ENCODE results near the gene SELENOM. TPM values are rescaled to one million over a fixed set of nuclear protein-coding genes. Genes with fewer than 3 reads are reported as not detected.

Gene SELENOM
- total RNA-seq, 8 experiments from 2014 or later: 17.1 to 366 (median 42.5) TPM

Other genes starting within 250 kb of the SELENOM start
- gene MORC2, start 138.8 kb downstream of the SELENOM start, total RNA-seq: 10 to 100 TPM; 17.5 to 38.5 (median 28.3) TPM
- gene TUG1, start 138.3 kb downstream of the SELENOM start, total RNA-seq: 10 to 100 TPM; 50.0 to 98.1 (median 76.4) TPM
- gene SMTN, start 26.2 kb downstream of the SELENOM start, total RNA-seq: 10 to 100 TPM in 4 of 8 experiments, 1 to 10 TPM in 4; 3.2 to 16.9 (median 9.9) TPM
- 1 to 10 TPM; 1.2 to 6.0 (median 3.6) TPM for gene INPP5J, start 15.4 kb upstream of the SELENOM start, total RNA-seq
- under 1 TPM; 0.05 to 0.90 (median 0.29) TPM for gene PLA2G3, start 32.9 kb upstream of the SELENOM start, total RNA-seq
- gene RNF185, start 52.6 kb upstream of the SELENOM start, total RNA-seq: 10 to 100 TPM; 15.9 to 34.7 (median 18.1) TPM
- gene LIMK2, start 104.7 kb upstream of the SELENOM start, total RNA-seq: 10 to 100 TPM; 10.1 to 58.5 (median 26.3) TPM
- 10 to 100 TPM in 1 of 8 experiments, 1 to 10 TPM in 7; 2.4 to 15.9 (median 5.6) TPM for gene PIK3IP1, start 184.9 kb upstream of the SELENOM start, total RNA-seq
- 10 to 100 TPM in 7 of 8 experiments, 1 to 10 TPM in 1; 4.7 to 69.6 (median 31.9) TPM for gene PATZ1, start 238.8 kb upstream of the SELENOM start, total RNA-seq

Measured in motor neuron (in vitro differentiated cells).